DMS153 treated with DMSO at 0.1 percent for 48 hours (cell line): ENCODE measurements around the gene C9orf78.

Experiments
- DNase-seq: peaks from one replicate; lab custom pipeline; 2025; ENCODE audit not compliant: unreplicated experiment; lab: John Stamatoyannopoulos, UW

Gene C9orf78

GRCh38 chr9:129868023-129868871 lies 33.2 kb upstream of the C9orf78 start:
- no peak for DNase-seq

GRCh38 chr9:129867136-129868022 lies 32.3 kb upstream of the C9orf78 start:
- DNase-seq, result no peak

GRCh38 chr9:129866394-129867135 lies 31.5 kb upstream of the C9orf78 start:
- DNase-seq, result no peak

- DNase-seq, result no peak
Observed at GRCh38 chr9:129865668-129866320, 30.7 kb upstream of the C9orf78 start.

GRCh38 chr9:129864991-129865647 lies 30.0 kb upstream of the C9orf78 start:
- DNase-seq, result no peak

GRCh38 chr9:129863059-129863690 lies 28.1 kb upstream of the C9orf78 start:
- no peak for DNase-seq

- DNase-seq, result no peak
Observed at GRCh38 chr9:129861447-129861827, 26.4 kb upstream of the C9orf78 start.

GRCh38 chr9:129860653-129861446 lies 25.8 kb upstream of the C9orf78 start:
- no peak for DNase-seq

- DNase-seq, result no peak
Observed at GRCh38 chr9:129858167-129858962, 23.3 kb upstream of the C9orf78 start.

GRCh38 chr9:129857207-129857606 lies 22.1 kb upstream of the C9orf78 start:
- DNase-seq, result no peak

- no peak for DNase-seq
Observed at GRCh38 chr9:129854588-129855110, 19.6 kb upstream of the C9orf78 start.

GRCh38 chr9:129853614-129854013 lies 18.5 kb upstream of the C9orf78 start:
- no peak for DNase-seq

- DNase-seq, result no peak
Observed at GRCh38 chr9:129852579-129852978, 17.5 kb upstream of the C9orf78 start.

- no peak for DNase-seq
Observed at GRCh38 chr9:129851821-129852220, 16.7 kb upstream of the C9orf78 start.

- no peak for DNase-seq
Observed at GRCh38 chr9:129850821-129851550, 15.9 kb upstream of the C9orf78 start.

GRCh38 chr9:129849901-129850300 lies 14.8 kb upstream of the C9orf78 start:
- DNase-seq, result no peak

GRCh38 chr9:129848712-129849441 lies 13.8 kb upstream of the C9orf78 start:
- no peak for DNase-seq
